KBM-7 (cell line): ENCODE data around the gene PIP4K2C.
"Not testable (repeated sequence)": the region's sequence is repeated elsewhere in the genome, so short reads cannot be mapped to it uniquely, and the experiment has no call there.

Source experiments
- DNase-seq: peaks from one replicate; pipeline ENCODE4 v3.0.0-alpha.2; 2015
- in situ Hi-C: fragments of 300-500 bp; cut with MboI; formaldehyde crosslinking; loops from 2 replicates; pipeline ENCODE4 v1.14.3; 2020; ENCODE audit warnings: low sequenced_read_pairs, low pct_unique_long_range_greater_than_20kb, mixed read lengths

PIP4K2C gene

DNA sequence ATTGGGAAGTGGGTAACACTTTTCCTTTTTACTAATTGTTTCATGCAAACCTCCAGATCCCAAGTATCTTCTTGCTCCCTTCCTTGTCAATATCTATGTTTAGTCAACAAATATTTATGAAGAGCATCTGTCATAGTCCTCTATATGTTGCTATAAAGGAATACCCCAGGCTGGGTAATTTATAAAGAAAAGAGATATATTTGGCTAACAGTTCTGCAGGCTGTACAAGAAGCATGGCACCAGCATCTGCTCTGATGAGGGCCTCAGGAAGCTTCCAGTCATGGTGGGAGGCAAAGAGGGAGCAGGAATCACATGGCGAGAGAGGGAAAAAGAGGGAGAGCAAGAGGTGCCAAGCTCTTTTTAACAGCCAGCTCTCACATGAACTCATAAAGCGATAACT is 36.5 kb upstream of the PIP4K2C start:
- in situ Hi-C loops: no loop called here

DNA sequence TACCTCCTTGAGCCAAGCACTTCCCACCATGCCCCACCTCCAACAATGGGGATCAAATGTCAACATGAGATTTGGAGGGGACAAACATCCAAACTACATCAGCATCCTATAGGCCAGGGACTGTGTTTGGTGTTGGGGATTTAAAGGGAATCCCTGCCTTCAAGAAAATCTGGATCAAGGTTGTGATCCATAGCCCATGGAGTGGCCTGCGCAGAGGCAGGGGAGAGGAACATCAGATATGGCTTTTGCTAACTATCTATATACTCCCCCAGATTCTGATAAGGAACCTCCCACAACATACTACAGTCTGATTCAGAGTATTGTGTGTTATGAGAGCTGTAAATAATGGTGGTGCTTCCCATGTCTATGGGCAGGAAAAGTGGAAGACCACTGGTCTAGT is 36.1 kb upstream of the PIP4K2C start:
- DNase-seq: no peak
- in situ Hi-C loops: no loop called here

More for the DNA sequence above, 36.5 kb upstream of the PIP4K2C start:
- no peak for DNase-seq

DNA sequence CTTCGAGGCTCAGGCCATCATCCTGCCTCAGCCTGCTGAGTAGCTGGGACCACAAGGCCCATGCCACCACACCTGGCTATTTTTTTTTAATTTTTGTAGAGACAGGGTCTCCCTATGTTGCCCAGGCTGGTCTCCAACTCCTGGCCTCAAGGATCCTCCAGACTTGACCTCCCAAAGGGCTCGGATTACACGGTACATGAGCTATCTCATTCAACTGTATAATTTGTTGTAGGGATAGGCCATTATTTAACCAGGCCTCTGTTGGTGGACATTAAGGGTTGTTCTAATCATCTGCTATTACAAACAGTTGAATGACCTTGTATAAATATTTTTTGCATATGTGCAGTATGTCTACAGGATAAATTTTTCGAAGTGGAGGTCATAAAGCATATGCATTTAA is 32.1 kb upstream of the PIP4K2C start:
- DNase-seq: no peak

DNA sequence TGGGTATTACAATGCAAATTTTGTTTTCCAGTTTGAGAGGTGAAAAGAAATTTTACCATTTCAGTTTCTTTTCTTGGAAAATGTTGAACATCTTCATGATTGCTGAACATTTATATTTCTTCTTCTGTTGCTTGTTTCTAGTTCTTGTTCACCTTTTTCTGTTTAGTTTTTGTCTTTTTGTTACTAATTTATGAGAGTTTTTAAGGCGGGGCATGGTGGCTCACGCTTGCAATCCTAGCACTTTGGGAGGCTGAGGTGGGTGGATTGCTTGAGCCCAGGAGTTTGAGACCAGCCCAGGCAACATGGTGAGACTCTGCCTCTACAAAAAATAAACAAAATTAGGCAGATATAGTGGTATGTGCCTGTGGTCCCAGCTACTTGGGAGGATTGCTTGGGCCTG is 30.5 kb upstream of the PIP4K2C start:
- in situ Hi-C loops: no loop called here
- DNase-seq: no peak

More for the DNA sequence above, 32.1 kb upstream of the PIP4K2C start:
- in situ Hi-C loops: no loop called here

DNA sequence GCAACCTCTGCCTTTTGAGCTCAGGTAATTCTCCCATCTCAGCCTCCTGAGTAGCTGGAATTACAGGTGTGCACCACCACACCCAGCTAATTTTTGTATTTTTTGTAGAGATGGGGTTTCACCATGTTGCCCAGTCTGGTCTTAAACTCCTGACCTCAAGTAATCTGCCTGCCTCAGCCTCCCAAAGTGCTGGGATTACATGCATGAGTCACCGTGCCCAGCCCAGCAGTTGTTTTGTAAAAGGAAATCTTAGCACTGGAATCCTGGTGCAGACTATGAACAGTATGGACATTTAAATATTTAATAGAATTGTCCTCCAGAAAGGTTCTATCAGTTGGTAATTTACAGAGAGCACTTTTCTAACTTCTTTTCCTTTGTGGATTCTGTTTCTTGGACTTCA is 29.9 kb upstream of the PIP4K2C start:
- in situ Hi-C loops, DNase-seq: not testable (repeated sequence)

DNA sequence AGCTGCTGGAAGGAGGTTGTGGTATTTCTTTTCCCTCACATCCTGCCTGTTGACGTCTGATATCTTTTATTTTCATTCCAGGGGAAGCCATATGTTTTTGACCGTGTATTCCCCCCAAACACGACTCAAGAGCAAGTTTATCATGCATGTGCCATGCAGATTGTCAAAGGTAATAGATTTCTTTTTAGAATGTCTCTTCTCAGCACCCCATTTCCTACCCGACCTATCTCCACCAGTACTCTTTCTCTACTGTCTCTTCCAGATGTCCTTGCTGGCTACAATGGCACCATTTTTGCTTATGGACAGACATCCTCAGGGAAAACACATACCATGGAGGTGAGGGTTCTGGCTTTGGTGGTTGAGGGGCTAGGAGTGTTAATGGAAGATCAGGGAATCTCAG is 27.6 kb upstream of the PIP4K2C start:
- DNase-seq: no peak
- in situ Hi-C loops: no loop called here

DNA sequence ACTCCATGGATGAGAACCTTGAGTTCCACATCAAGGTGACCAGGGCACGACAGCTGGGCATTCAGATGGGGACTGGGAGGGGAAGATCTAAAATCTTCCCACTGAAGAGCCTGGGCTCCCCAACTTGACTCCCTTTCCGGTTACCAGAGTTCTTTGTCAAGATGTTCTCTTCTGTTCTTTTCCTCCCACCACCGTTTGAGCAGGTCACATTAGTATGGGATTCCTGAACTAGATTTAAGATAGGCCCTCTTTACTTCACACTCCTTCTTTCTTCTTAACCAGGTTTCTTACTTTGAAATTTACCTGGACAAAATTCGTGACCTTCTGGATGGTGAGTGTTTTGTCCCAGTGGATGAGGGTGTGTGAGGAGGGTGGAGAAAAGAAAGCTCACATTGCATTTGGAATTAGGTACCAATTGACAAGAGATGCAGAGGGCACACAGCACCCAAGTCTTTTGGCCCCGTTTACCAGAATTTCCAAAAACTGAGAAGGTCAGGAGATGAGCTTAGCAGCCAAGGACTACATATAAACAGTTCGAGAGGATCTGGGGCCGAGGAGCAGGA is 26.7 kb upstream of the PIP4K2C start:
- in situ Hi-C loops: no loop called here
- no peak for DNase-seq

DNA sequence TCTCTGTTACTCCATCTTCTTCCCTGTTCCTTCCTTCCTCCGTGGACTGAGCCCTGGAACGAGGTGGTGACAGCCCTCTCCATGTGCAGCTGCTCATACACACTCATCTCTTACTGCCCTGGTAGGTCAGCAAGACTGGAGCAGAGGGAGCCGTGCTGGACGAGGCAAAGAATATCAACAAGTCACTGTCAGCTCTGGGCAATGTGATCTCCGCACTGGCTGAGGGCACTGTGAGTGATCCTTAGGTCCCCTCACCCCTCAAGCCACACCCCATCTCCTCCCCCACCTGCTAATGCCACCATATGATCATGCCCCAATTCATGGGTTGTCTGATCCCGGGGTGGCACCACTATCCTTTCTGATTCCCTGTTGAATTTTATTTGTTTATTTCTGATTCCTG is 22.2 kb upstream of the PIP4K2C start:
- in situ Hi-C loops: no loop called here

DNA sequence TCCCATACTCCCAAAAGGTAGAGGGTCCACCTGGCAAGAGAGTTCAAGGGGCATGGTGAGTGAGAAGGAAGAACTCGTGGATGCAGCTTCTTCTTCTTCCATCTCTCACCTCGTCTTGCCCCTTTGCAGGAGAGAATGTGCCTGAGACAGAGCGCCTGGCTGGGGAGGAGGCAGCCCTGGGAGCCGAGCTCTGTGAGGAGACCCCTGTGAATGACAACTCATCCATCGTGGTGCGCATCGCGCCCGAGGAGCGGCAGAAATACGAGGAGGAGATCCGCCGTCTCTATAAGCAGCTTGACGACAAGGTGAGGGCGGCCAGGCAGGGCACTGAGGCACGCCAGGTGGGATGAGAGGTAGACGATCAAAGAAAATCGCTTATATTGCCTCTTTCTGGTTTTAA is 21.1 kb upstream of the PIP4K2C start:
- in situ Hi-C loops: no loop called here

More for the DNA sequence above, 22.2 kb upstream of the PIP4K2C start:
- no peak for DNase-seq

DNA sequence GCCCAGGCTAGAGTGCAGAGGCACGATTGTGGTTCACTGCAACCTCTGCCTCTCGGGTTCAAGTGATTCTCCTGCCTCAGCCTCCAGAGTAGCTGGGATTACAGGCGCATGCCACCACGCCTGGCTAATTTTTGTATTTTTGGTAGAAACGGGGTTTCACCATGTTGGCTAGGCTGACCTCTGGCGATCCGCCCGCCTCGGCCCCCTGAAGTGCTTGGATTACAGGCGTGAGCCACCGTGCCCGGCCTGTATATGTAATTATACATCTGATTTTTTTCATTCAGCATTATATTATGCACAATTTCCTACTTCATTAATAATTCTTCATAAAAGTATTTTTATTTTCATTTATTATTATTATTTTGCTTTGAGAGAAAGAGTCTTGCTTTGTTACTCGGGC is 20.6 kb upstream of the PIP4K2C start:
- in situ Hi-C loops, DNase-seq: not testable (repeated sequence)

More for the DNA sequence above, 21.1 kb upstream of the PIP4K2C start:
- no peak for DNase-seq

DNA sequence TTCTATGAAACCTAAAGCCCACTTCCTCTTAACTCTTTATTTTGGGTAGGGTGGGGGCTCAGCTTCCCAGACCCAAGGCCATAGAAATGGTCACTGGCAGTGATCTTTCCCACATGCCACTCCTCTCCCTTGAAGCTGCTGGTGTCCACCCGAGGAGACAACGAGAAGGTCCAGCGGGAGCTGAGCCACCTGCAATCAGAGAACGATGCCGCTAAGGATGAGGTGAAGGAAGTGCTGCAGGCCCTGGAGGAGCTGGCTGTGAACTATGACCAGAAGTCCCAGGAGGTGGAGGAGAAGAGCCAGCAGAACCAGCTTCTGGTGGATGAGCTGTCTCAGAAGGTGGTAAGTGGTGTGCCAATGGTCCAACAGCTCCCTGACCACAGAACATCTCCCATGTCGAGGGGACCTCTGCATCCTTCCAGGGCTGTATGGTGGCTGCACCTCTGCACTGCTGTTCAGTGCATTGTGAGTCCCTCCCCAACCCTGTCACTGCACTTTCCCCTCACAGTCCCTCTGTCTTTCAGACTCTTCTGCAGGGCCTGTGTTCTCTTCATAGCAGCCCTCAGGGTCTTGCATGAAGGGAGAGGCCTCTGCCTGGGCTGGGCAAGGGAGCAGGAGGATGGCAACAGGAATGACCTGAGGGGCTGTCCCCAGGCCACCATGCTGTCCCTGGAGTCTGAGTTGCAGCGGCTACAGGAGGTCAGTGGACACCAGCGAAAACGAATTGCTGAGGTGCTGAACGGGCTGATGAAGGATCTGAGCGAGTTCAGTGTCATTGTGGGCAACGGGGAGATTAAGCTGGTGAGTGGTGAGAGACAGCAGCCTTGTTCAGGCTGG is 18.8 kb upstream of the PIP4K2C start:
- in situ Hi-C loops: no loop called here
- DNase-seq: no peak

DNA sequence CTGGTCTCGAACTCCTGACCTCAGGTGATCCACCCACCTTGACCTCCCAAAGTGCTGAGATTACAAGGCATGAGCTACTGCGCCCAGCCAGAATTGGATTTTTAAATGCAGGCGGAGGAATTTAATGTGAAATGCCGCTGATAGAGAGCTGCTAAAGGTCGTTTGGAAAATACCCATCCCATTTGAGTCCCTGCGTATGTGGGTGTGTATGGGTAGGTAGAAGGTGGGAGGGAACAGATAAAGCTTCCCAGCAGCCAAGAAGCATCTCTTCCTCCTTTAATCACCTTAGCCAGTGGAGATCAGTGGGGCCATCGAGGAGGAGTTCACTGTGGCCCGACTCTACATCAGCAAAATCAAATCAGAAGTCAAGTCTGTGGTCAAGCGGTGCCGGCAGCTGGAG is 16.2 kb upstream of the PIP4K2C start:
- DNase-seq: no peak
- in situ Hi-C loops: no loop called here

DNA sequence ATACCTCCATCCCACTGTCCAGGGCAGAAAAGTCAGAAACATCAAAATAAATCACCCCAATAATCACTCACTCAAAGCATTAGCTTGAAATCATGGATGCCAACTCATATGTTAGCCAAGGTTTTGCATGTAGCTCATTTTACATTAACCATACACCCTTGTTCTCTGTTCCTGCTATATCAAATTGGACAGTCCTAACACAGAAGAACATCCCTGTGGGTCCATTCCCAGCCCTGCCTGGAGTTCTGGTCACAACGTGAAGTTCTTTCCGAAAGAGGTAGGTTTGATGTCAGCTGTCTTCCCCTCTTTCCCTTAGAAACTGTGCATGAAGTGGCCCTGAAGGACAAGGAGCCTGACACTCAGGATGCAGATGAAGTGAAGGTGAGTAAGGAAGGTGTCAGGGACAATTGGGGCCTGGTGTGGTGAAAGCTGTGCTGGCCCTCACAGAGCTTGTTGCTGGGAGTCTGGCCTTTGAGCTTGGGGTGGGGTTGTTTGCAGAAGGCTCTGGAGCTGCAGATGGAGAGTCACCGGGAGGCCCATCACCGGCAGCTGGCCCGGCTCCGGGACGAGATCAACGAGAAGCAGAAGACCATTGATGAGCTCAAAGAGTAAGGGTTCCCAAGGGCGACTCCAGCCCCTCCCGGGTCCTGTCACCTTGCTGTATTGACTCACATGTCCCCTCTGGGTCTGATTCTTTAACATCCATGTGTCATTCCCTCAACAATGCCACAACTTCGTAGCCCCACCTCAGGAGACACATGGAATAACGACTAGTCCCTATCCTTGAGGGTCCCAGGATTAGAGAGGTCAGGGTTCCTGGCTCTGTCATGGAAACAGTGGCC is 15.0 kb upstream of the PIP4K2C start:
- no peak for DNase-seq
- in situ Hi-C loops: no loop called here

DNA sequence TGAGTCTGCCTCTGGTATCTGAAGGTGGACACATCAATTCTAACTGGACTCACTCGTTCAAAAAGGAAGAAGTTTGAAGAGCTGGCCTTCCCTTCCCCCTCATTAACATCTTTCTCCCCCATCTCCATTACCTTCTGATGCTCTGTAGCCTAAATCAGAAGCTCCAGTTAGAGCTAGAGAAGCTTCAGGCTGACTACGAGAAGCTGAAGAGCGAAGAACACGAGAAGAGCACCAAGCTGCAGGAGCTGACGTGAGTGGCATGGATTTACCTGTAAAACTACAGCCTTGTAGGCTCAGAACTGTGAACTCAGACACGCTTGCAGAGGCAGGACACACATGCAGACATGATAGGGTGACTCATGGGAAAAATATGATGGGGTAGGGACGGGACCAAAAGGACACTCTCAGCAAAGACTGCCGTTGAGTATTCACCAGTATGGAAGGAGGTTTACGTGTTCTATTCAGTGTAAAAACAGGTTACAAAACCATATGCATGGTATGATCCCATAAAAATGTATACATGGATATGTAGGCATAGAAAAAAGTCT is 14.3 kb upstream of the PIP4K2C start:
- DNase-seq: no peak
- in situ Hi-C loops: no loop called here

DNA sequence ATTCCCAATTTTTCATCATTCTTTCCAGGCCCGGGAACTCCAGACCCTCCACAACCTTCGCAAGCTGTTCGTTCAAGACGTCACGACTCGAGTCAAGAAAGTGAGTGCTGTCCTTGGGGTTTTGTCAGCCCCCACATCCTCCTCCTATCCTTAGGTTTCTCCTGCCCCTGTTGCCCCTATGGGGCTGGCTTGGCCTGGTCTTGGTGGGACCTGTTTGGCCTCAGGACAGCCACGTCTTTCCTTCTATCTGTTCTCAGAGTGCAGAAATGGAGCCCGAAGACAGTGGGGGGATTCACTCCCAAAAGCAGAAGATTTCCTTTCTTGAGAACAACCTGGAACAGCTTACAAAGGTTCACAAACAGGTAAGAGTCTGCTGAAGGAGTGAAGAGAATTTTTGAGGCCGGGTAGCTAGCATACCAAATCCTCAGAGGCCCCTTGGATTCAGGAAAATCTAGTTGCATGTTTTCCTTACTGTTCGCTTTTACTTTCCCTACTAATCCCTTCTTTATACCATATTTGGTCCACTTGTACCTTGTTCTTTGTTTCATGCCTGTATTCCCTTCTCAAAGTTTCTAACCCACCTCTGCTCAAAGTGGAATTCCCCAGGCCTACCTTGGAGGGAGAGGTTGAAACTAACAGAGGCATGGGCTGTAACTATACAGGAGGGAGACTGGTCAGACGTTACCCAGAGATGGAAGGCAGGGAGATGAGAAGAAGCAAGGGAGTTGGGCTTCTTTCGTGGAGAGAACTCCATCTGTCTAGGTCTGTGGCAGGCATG is 12.8 kb upstream of the PIP4K2C start:
- DNase-seq: no peak
- in situ Hi-C loops: no loop called here

DNA sequence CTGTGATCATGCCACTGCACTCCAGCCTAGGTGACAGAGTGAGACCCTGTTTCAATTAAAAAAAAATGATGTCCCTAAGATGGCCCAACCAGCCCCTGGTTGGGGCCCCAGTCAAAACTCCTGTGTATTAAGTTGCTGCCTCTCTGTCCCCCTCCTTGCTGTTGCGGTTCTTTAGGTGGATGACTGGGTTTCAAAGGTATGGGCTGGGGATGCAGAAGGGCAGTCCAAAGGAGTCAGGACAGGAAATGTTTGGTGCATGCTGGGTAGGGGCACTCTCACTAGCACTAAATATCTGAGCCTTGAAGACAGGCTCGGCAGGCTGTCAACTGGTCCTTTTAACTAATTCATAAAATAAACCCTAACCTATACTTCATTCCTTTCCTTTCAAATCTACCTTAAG is 12.0 kb upstream of the PIP4K2C start:
- in situ Hi-C loops: no loop called here
- DNase-seq: no peak

DNA sequence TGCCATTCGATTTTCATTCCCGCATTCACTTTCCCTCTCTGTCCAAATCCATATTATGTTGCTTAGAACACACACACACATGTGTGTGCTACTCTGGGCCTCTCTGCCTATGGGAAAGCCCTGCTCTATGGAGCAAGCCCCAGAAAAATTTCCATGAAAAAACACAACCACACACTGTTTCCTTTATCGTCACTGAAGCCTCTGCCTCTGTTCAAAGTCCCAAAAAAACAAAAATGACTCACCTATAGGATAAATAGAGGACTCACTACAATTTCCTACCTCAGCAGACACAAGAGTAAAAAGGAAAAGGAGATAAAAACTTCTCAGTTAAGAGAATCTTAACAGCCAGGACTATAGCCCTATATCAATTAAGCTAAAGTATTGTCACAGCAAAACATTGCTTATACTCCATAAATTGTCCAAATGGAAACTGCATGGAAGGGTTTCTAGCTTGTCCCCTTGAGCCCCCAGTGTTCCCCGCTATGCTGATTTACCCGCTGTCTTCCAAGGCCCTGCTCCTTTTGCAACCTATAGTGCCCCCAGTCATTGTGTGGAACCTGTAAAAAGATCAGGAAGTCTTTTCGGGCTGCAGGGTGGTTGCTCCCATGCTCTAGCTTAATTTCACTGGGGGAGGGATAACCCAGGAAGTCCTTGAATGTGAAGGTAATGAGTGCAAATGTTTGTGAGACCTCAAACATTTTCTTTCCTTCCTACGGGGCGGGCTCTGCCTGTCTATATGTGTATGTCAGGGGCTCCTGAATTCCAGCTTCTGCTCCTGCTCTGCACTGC is 11.1 kb upstream of the PIP4K2C start:
- in situ Hi-C loops: no loop called here
- DNase-seq: no peak

DNA sequence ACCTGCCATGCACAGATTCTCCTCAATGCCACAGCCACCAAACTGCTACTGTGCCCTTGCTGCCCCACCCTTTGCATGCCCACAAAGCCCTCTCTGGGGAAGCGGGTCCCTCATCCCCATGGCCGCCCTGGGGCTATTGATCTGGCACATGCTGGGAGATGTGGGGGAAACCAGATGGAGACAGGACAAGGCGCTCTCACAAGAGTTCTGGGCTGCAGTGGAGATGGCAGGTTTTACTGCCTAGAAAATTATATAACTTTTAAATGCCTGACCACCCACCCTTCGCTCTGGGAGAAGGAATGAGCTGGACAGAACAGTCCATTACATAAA is 10.6 kb upstream of the PIP4K2C start:
- in situ Hi-C loops: no loop called here
- no peak for DNase-seq
